Skin of body (tissue), 2 donors: ENCODE results near the gene VWA2. TPM values are rescaled to one million over a fixed set of nuclear protein-coding genes. Genes with fewer than 3 reads are reported as not detected.
A peak's percentile ranks its signal among the peaks of the same experiment; 100 is the strongest.

Source experiments
- DNase-seq: peaks from one replicate; lab custom pipeline; 2025; lab: John Stamatoyannopoulos, UW
- total RNA-seq: library from RNA; depleted of rRNA; stranded (reverse); fragments of >200 nt; gene quantifications from one replicate; pipeline ENCODE4 v1.2.3, GENCODE V29; 2014

VWA2 gene
- total RNA-seq, 1 donor from 2014 or later, result 19.5 TPM

GRCh38 chr10:114245121-114245791 lies 6.2 kb downstream of the VWA2 start:
- DNase-seq, result no peak

DNA sequence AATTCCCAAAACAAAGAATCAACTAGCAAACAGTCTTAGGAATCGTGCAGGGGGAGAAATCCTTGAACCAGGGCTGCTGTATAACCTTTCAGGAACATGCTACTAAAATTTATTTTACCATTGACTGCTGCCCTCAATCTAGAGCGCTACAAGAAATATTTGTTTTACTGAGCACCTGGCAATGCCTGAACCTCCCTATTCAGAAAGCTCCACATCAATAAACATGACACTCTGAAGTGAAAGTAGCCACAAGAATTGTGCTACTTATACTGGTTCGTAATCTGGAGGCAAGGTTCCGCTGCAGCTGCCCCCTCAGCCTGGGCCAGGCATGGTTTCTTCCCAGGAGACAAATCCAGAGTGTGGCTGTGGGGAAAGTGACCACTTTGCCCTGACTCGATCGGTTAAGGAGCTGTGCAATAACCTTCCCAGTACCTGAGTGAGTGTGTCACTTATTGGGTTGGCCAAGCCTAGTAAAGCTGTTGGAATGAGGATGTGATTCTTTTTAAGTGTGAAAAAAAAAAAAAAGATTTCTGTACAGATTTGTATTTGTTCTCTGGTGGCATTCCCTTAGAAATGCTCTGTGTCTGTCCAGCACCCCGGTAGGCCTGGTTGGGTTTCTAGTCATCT lies 7.7 kb downstream of the VWA2 start:
- no peak for DNase-seq

- no peak for DNase-seq
These were observed 11.2 kb downstream of the VWA2 start for GRCh38 chr10:114250236-114250635.

- DNase-seq, result no peak
These were observed 11.7 kb downstream of the VWA2 start for GRCh38 chr10:114250716-114251115.

GRCh38 chr10:114252092-114252491 lies 13.0 kb downstream of the VWA2 start:
- no peak for DNase-seq

GRCh38 chr10:114252883-114253282 lies 13.8 kb downstream of the VWA2 start:
- no peak for DNase-seq

GRCh38 chr10:114255227-114255626 lies 16.2 kb downstream of the VWA2 start:
- DNase-seq, result no peak

DNA sequence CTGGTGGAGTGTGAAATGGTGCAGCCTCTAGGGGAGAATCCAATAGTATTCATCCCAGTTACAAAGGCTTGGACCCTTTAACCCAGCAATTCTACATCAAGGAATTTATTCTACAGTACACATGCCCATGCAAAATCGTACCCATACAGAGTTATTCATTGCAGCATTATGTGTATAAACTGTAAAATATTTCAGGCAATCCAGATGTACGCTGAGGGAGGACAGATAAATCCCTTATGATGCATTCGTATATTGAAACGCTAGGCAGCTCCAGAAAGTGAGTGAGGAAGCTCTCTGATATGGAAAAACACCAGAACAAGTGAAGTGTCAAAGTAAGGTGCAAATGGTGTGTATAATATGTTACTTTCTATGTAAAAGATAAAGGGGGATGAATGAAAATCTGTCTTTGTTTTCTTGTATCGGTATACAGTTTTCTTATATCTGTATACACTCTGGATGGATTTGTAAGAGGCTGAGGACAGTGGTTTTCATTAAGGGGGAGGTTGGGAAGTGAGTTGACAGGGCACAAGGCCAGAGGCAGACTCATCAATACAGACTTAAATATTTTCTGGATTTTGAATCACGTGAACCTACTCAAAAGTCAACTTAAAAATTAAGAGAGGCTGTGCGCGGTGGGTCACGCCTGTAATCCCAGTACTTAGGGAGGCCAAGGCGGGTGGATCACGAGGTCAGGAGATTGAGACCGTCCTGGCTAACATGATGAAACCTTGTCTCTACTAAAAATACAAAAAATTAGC lies 17.1 kb downstream of the VWA2 start:
- no peak for DNase-seq

GRCh38 chr10:114256822-114257221 lies 17.8 kb downstream of the VWA2 start:
- DNase-seq, result no peak

GRCh38 chr10:114257498-114257897 lies 18.4 kb downstream of the VWA2 start:
- no peak for DNase-seq

- DNase-seq, result no peak
These were observed 19.3 kb downstream of the VWA2 start for GRCh38 chr10:114258274-114258840.

GRCh38 chr10:114259824-114260223 lies 20.8 kb downstream of the VWA2 start:
- DNase-seq, result no peak

DNA sequence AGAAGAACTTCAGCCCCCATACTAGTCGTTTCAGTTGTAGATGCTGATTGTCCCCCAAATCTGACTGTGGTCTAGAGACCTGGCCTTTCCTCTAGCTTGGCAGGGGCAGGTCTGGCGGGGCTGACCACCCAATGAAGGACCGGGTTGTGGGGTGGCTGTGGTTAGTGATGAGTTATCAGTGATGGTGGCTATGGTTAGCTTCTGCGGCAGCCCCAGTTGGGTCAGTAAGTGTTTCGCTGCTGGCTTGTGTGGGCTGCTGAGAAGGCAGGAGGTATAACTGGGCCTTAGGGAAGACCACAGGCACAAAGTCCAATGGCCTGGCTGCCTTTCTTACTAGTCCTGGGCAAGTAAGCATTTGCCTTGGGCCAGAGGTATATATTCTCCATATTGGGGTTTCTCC lies 21.3 kb downstream of the VWA2 start:
- no peak for DNase-seq

DNA sequence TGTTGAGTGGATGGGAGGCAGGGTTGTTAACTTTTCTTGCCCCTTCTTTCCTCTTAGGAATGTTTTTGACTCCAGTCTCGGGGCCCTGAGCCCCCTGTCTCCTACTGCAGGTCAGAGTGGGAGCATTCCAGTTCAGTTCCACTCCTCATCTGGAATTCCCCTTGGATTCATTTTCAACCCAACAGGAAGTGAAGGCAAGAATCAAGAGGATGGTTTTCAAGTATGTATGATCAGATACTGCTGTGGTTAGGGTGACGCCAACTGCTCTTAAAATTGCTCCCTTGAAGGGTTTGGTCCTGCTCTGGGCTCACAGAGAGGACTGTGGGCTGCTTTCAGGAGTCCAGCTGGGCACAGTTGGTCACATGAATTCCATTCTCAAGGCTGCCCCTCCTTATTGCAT lies 22.0 kb downstream of the VWA2 start:
- DNase-seq, result no peak

DNA sequence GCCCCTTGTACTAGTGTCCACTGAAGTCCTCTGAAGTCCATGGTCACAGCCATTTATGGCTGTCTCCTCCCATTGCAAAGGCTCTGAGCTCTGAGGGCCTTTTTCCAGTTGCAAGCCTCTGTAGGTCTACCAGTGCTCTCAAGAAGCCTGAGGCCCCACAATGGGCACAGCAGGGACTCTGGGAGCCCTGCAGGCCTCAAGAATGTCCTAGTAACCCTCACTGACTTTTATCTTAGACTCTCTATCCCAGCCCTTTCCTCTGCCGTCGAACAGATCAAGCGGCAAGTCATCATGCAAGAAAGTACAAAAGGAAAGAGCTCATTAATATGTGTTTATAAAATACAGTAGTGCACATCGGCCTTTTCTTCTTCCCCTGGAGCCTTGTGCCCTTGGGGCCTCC lies 23.4 kb downstream of the VWA2 start:
- no peak for DNase-seq

DNA sequence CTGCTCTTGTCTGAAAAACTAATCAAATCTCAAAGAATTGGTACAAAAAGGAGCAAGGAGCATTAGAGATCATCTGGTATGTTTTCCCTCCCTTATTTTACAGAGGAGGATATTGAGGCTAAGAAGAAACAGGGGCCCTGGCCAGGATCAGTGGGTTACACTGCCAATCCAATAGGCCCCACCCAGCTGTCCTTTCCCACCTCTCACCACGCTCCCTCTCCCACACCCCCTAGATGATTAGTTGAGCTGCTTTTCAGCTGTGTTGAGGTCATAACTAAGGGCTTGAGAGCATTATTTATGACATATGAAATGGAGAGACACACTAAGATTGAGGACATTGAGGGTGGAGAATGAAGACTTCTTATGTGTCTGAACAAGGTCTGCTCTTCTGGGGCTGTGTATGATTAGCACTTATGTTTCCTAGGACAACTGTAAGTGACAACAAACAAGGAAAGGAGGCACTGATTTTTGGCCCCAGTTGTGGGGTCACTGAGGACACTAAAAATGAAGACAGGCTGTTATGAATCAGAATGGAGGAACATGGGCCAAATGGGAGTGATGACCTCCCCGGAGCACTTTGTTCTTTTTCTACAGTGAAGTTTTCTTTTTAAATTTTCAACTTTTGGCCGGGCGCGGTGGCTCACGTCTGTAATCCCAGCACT lies 26.5 kb downstream of the VWA2 start:
- DNase-seq, result no peak

GRCh38 chr10:114266521-114266920 lies 27.5 kb downstream of the VWA2 start:
- no peak for DNase-seq

DNA sequence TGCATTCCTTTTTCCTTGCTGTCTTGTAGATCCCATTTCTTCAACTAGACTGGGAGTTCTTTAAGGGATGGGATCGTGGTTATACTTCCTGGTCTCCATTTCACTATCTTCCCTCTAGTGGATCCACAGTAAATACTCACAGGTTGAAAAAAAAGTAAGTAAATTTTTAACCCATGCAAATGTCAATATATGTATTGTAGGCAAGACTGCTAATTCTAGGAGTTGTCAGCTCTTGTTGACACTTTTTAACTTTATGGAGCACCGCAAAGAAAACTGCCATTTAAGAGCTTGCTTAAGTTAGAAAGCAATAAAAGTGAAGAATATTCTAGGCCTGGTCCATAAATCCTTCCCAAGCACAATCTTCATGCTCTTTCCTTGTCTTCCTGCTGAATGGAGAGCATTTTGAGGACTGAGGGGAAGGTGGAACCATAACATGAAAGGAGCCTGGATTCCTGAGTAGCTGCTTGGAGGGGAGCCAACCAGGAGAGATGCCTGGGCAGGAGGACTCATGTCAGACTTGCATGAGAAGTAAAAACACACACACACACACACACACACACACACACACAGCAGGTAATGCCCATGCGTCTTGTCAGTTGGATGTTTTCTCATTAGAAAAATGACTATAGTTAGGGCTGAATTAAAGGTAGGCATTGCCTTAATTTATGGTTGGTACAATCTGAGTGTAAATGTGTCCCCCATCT lies 32.2 kb downstream of the VWA2 start:
- peak; percentile 8 for DNase-seq

DNA sequence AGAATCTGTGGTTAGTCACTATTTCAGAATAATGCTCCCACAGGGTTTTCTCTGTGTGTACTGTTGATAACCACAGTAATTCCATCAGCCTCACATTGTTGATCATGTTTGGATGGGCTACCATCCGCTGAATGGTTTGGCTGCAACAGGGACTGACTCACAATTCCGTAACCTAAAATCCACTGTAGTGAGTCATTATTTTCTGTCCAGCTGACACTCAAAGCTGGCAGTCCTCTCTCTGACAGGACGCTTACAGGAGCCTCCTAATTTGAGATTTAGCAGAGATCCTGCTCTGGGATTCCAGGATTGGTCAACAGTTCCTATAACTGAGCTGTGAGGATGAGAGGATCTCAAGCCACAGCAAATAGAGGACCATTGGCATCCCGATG lies 32.7 kb downstream of the VWA2 start:
- DNase-seq, result no peak

DNA sequence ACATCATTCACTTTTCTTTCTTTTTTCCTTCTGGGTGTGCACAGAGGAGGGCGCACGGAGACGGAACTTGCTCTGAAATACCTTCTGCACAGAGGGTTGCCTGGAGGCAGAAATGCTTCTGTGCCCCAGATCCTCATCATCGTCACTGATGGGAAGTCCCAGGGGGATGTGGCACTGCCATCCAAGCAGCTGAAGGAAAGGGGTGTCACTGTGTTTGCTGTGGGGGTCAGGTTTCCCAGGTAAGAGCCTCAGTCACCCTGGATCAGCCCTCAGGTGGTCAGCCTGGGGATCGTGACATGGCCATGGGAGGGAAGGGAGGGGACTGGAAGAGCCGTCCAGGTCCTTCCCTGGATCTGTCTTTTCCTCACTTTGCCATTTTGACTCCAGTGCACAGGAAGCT lies 33.6 kb downstream of the VWA2 start:
- no peak for DNase-seq

GRCh38 chr10:114273910-114274309 lies 34.9 kb downstream of the VWA2 start:
- no peak for DNase-seq
